ENCODE data around the gene SAPCD1. TPM values are rescaled to one million over a fixed set of nuclear protein-coding genes. Genes with fewer than 3 reads are reported as not detected.

SAPCD1 gene
- total RNA-seq, 1 donor from 2014 or later = not detected

DNA sequence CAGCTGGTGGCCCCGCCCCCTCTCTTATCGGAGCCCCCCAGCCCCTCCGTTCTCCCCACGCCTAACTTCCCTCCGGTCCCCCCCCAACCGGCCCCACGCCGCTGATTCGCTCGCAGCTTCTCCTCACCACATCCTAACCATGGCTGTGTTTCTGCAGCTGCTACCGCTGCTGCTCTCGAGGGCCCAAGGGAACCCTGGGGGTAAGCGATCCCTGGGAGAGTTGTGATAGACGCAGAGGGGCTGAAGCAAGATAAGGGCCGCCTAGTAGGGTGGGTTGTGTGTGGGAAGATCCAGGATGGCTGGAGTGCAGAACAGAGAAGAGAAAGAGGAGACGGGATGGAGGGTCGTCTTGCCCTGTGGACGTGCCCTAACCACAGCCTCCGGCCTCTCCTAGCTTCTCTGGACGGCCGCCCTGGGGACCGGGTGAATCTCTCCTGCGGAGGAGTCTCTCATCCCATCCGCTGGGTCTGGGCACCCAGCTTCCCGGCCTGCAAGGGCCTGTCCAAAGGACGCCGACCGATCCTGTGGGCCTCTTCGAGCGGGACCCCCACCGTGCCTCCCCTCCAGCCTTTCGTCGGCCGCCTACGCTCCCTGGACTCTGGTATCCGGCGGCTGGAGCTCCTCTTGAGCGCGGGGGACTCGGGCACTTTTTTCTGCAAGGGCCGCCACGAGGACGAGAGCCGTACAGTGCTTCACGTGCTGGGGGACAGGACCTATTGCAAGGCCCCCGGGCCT lies 39.0 kb upstream of the SAPCD1 start, which contains the start of gene MPIG6B:
MPIG6B (plus strand) TSS at position 129 of the 735 bp plus-strand sequence; CDS start at position 140, 11 bp downstream.
- no peak within 1 kb of the TSS for H3K4me3 ChIP-seq
- peaks cover 9% of the 10 kb centered on the region for H3K4me1 ChIP-seq
- H3K27me3 ChIP-seq (ENCODE audit: low read depth) = no peaks in the 10 kb centered on the region
- peak within 1 kb of the TSS; percentile 46 for H3K27ac ChIP-seq (replicated peaks)
- intact Hi-C loops (cut with micrococcal nuclease) = no loop called here
- no peak for DNase-seq
- no peaks in the 10 kb centered on the region for H3K9me3 ChIP-seq (replicated peaks)
- H3K36me3 ChIP-seq = peaks cover 27% of the 10 kb centered on the region
- TF ChIP-seq, protein P1, sequence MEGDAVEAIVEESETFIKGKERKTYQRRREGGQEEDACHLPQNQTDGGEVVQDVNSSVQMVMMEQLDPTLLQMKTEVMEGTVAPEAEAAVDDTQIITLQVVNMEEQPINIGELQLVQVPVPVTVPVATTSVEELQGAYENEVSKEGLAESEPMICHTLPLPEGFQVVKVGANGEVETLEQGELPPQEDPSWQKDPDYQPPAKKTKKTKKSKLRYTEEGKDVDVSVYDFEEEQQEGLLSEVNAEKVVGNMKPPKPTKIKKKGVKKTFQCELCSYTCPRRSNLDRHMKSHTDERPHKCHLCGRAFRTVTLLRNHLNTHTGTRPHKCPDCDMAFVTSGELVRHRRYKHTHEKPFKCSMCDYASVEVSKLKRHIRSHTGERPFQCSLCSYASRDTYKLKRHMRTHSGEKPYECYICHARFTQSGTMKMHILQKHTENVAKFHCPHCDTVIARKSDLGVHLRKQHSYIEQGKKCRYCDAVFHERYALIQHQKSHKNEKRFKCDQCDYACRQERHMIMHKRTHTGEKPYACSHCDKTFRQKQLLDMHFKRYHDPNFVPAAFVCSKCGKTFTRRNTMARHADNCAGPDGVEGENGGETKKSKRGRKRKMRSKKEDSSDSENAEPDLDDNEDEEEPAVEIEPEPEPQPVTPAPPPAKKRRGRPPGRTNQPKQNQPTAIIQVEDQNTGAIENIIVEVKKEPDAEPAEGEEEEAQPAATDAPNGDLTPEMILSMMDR (IDR thresholded peaks at IDR 0.05; ENCODE audit: borderline replicate concordance) = no peak

DNA sequence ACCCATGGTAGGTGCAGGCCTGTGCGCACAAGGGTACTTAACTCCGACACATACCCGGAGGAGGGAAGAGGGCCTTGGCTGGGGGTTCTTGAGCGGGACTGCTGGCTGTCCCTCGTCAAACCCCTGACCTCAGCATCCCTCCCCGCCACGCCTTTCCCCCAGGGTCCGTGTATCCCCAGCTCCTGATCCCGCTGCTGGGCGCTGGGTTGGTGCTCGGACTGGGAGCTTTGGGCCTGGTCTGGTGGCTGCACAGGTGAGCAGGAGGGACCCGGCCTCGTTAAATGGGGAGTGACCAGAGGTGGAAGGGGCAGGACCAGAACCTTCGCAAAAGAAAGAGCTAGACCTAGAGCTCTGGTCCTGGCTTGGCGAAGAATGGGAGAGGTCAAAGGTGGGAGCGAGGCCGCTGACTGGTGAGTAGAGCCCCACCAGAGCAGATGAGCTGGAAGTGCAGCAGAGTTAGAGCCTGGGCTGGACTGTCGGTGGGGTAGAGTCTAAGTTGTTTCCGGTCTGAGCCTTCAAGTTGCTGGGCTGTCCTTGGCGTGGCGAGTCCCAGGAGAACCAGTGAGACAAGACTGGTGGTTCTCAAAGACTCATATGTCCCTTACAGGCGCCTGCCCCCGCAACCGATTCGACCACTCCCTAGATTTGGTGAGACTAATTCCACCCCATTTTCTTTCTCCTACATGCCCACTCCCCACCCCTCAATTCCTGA lies 38.3 kb upstream of the SAPCD1 start:
- Histone ChIP-seq H3K36me3 (peaks cover 27% of the 10 kb centered on the region), H3K4me1 (peaks cover 16% of the 10 kb centered on the region), H3K4me3 (no peak overlapping the region), H3K27ac (replicated peaks) (peak overlapping the region; percentile 46), H3K27me3 (ENCODE audit: low read depth) (no peaks in the 10 kb centered on the region), H3K9me3 (replicated peaks) (no peaks in the 10 kb centered on the region)
- intact Hi-C loops (cut with micrococcal nuclease) = no loop called here
- TF ChIP-seq, protein P1 (IDR thresholded peaks at IDR 0.05; ENCODE audit: borderline replicate concordance) = no peak
- no peak for DNase-seq

DNA sequence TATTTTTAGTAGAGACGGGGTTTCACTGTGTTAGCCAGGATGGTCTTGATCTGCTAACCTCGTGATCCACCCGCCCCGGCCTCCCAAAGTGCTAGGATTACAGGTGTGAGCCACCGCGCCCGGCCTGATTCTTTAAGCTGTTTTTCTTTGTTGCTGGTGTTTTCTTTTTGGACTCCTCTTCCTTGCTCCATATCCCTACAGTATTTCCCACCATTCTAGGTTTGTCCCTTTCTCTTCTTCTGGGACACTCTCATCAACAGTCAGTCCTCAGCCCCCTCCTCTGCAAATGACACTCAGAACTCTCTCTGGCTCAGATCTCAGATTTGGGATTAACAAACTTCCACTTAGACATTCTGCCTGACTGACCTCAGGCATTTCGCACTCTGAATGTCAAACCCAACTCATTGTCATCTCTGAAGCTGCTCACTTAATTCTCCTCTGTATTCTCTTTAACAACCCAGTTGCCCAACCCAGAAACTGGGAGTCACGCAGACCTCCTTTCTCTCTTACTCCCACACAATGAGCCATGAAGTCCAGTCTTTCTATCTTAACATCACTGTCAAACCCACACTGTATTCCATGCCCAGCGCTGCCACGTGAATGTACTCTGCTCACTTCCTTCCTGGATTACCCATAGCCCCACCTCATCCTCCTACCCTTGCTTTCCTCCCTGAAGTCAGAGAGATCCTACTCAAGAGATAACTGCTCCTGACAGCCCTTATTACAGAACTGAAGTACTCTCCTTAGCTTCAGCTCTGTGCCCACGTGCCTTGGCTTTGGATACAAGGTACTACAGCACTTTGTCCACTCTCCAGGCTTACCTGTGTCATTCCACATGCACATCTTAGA lies 36.7 kb upstream of the SAPCD1 start:
- intact Hi-C loops (cut with micrococcal nuclease) = no loop called here

DNA sequence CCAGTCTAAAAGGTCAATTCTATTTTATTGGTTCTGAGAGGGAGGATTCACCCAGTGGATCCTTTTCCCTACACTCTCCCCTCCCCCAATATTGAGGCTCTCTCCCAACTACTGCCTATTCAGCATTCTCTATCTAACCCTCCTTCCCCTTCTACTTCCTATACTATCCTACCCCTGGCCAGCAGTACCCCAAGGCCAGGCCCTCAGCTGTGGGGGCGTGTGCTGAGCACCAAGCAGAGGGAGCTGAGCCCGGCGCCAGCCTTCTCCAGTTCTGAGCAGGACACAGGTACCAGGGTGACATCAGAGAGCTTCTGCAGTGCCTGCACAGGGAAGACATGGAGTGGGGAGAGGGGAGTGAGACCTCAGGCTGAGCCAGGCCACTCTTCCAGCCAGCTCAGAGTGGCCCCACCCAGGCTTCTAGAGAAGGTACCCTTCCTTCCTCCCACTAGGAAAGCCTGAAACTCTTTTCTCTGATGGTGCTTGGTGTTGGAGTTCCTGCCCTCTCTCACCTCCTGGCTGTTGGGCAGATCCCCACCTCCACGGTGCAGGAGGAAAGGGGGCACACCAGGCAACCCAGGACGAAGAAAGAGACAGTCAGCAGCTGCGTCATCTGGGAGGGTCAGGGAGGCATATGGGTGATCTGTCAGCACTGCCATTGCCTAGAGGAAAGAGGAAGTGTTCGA lies 35.3 kb upstream of the SAPCD1 start:
- H3K36me3 ChIP-seq = peaks cover 44% of the 10 kb centered on the region
- peak overlapping the region; percentile 93 for H3K4me3 ChIP-seq
- DNase-seq = no peak
- H3K4me1 ChIP-seq = peaks cover 46% of the 10 kb centered on the region
- intact Hi-C loops (cut with micrococcal nuclease) = no loop called here
- H3K27me3 ChIP-seq (ENCODE audit: low read depth) = no peaks in the 10 kb centered on the region
- no peaks in the 10 kb centered on the region for H3K9me3 ChIP-seq (replicated peaks)
- H3K27ac ChIP-seq (replicated peaks) = peak overlapping the region; percentile 98
- TF ChIP-seq, protein P1 (IDR thresholded peaks at IDR 0.05; ENCODE audit: borderline replicate concordance) = no peak

More for the DNA sequence above, 36.7 kb upstream of the SAPCD1 start:
- TF ChIP-seq, protein P1 (IDR thresholded peaks at IDR 0.05; ENCODE audit: borderline replicate concordance) = no peak
- Histone ChIP-seq H3K27me3 (ENCODE audit: low read depth) (no peaks in the 10 kb centered on the region), H3K4me3 (no peak overlapping the region), H3K36me3 (peaks cover 30% of the 10 kb centered on the region), H3K27ac (replicated peaks) (no peak overlapping the region), H3K9me3 (replicated peaks) (no peaks in the 10 kb centered on the region), H3K4me1 (peaks cover 31% of the 10 kb centered on the region)
- no peak for DNase-seq
